ENCODE data around the gene SCN7A. TPM values are rescaled to one million over a fixed set of nuclear protein-coding genes. Genes with fewer than 3 reads are reported as not detected.
"Not testable (repeated sequence)": the region's sequence is repeated elsewhere in the genome, so short reads cannot be mapped to it uniquely, and the experiment has no call there.

Gene SCN7A
- total RNA-seq, 5 donors from 2014 or later (not counting 1 experiment from before 2014, with no cell fraction given) = 0.03 to 0.09 TPM; not detected in 3

DNA sequence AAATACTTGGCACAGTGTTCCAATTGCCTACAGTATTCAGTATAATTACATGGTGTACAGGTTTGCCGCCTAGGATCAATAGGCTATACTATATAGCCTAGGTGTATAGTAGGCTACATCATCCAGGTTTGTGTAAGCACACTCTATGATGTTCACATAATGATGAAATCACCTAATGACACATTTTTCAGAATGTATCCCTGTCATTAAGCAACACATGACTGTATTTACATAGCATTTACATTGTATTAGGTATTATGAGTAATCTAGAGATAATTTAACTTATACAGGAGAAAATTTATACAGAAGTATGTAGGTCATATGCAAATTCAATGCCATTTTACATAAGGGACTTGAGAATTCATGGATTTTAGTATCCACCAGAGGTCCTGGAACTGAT, 35.4 kb downstream of the SCN7A start:
- peaks cover 0 to 7% (median 6%) of the 10 kb centered on the region in 3 donors for H3K9me3 Mint-ChIP-seq
- DNase-seq (no peak), ATAC-seq (replicated peaks in 1 of 4) (no peak)
- Histone ChIP-seq H3K27ac (ENCODE audit: low read length) (no peak overlapping the region), H3K36me3 (ENCODE audit: control insufficient read depth in 2 of 2, extremely low read depth in 1 of 2, insufficient read depth in 1 of 2, low read length in 1 of 2) (no peaks in the 10 kb centered on the region), H3K4me3 (ENCODE audit: control insufficient read depth in 1 of 2, extremely low read depth in 1 of 2, low read length in 1 of 2) (no peak overlapping the region), H3K4me1 (ENCODE audit: control insufficient read depth in 1 of 2, extremely low read depth in 1 of 2, insufficient read depth in 2 of 2, low read length in 2 of 2) (no peaks in the 10 kb centered on the region), H3K27me3 (replicated peaks in 1 of 2; ENCODE audit: control insufficient read depth in 2 of 2, extremely low read depth in 1 of 2, insufficient read depth in 2 of 2, low read length in 1 of 2) (no peaks in the 10 kb centered on the region), H3K9me3 (no peaks in the 10 kb centered on the region)
- no peaks in the 10 kb centered on the region for H3K4me1 Mint-ChIP-seq
- CTCF ChIA-PET = no interaction called here
- POLR2A ChIA-PET = no interaction called here
- H3K27ac Mint-ChIP-seq = no peak overlapping the region
- no CpG with 5 or more reads among the region's 1 CpG for WGBS (ENCODE audit: insufficient coverage)
- H3K27me3 Mint-ChIP-seq = no peaks in the 10 kb centered on the region
- H3K36me3 Mint-ChIP-seq = no peaks in the 10 kb centered on the region
- H3K4me3 Mint-ChIP-seq = no peak overlapping the region

DNA sequence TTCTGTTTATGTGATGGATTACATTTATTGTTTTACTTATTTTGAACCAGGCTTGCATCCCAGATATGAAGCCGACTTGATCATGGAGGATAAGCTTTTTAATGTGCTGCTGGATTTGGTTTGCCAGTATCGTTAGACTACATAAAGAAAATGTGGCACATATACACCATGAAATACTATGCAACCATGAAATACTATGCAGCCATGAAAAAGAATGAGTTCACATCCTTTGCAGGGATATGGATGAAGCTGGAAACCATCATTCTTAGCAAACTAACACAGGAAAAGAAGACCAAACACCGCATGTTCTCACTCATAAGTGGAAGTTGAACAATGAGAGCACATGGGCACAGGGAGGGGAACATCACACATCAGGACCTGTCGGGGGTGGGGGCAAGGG, 38.2 kb downstream of the SCN7A start:
- H3K27ac ChIP-seq (ENCODE audit: low read length); H3K4me3 ChIP-seq (ENCODE audit: control insufficient read depth in 1 of 2, extremely low read depth in 1 of 2, low read length in 1 of 2); H3K4me3 Mint-ChIP-seq; H3K27me3 Mint-ChIP-seq; H3K27me3 ChIP-seq (replicated peaks in 1 of 2; ENCODE audit: control insufficient read depth in 2 of 2, extremely low read depth in 1 of 2, insufficient read depth in 2 of 2, low read length in 1 of 2); H3K36me3 ChIP-seq (ENCODE audit: control insufficient read depth in 2 of 2, extremely low read depth in 1 of 2, insufficient read depth in 1 of 2, low read length in 1 of 2); DNase-seq; H3K4me1 Mint-ChIP-seq; H3K36me3 Mint-ChIP-seq; POLR2A ChIA-PET; CTCF ChIA-PET; H3K27ac Mint-ChIP-seq; H3K9me3 ChIP-seq; H3K4me1 ChIP-seq (ENCODE audit: control insufficient read depth in 1 of 2, extremely low read depth in 1 of 2, insufficient read depth in 2 of 2, low read length in 2 of 2); ATAC-seq (replicated peaks in 1 of 4); H3K9me3 Mint-ChIP-seq: not testable (repeated sequence)
- no CpG with 5 or more reads among the region's 4 CpGs for WGBS (ENCODE audit: insufficient coverage)

DNA sequence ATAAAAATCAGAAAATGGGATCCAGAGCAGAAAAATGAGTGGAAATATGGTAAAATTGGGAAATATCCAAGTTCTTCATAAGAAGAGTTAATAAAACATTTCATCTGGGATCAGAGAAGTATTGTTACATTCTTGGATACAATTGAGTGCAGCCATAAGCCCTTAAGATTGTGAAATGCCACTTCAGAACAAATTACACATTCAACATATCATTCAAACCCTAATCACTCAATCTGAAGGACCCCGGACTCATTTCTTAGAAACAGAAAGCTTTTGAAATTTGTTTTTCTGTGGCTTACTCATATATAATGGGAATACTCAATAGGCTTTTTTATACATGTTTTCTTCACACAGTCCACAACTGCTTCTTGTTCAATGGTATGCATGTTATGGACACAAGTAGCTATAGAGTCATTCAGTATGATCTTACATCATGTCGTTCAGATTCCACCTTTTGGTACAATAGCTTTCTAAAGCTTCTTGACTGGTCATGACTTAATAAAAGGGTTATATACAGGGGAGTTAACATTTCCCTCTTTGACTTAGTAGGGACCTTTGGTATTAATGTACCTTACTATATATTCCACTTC, 39.9 kb downstream of the SCN7A start:
- WGBS (ENCODE audit: insufficient coverage) = no CpG with 5 or more reads among the region's 2 CpGs
- ChIA-PET POLR2A (no interaction called here), CTCF (no interaction called here)
- Mint-ChIP-seq H3K27ac (no peak overlapping the region), H3K27me3 (no peaks in the 10 kb centered on the region), H3K4me1 (no peaks in the 10 kb centered on the region), H3K4me3 (no peak overlapping the region), H3K9me3 (peaks cover 0 to 7% (median 0%) of the 10 kb centered on the region in 3 donors), H3K36me3 (no peaks in the 10 kb centered on the region)
- Histone ChIP-seq H3K4me1 (ENCODE audit: control insufficient read depth in 1 of 2, extremely low read depth in 1 of 2, insufficient read depth in 2 of 2, low read length in 2 of 2) (no peaks in the 10 kb centered on the region), H3K9me3 (no peaks in the 10 kb centered on the region), H3K27ac (ENCODE audit: low read length) (no peak overlapping the region), H3K36me3 (ENCODE audit: control insufficient read depth in 2 of 2, extremely low read depth in 1 of 2, insufficient read depth in 1 of 2, low read length in 1 of 2) (no peaks in the 10 kb centered on the region), H3K4me3 (ENCODE audit: control insufficient read depth in 1 of 2, extremely low read depth in 1 of 2, low read length in 1 of 2) (no peak overlapping the region), H3K27me3 (replicated peaks in 1 of 2; ENCODE audit: control insufficient read depth in 2 of 2, extremely low read depth in 1 of 2, insufficient read depth in 2 of 2, low read length in 1 of 2) (no peaks in the 10 kb centered on the region)
- ATAC-seq (replicated peaks in 1 of 4) (no peak), DNase-seq (no peak)

DNA sequence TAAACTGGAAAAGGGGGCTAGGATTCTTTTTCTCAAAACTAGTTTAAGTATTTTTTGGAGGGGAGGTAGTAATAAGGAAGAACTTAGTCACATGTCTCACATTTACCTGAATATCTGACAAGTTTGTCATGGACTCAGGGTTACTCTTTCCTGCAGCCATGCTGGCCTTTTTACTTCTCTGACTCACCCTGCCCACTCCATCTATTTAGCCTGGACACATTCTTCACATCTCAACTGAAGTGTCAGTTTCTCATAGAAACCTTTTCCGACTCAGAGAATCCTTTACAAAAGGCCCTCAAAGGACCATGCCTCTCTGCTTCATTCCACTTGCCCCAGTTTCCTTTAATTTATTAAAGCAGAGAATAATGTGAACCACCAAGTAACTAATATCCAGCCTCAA, 42.6 kb downstream of the SCN7A start:
- H3K4me1 ChIP-seq (ENCODE audit: control insufficient read depth in 1 of 2, extremely low read depth in 1 of 2, insufficient read depth in 2 of 2, low read length in 2 of 2) = no peaks in the 10 kb centered on the region
- peaks cover 0 to 7% (median 0%) of the 10 kb centered on the region in 3 donors for H3K9me3 Mint-ChIP-seq
- CTCF ChIA-PET = interaction anchor here in 1 of 2 donors (0.8 kb wide), 1 partner anchor 90 kb away, joined by 3 read pairs; no protein-coding TSS in a partner anchor
- POLR2A ChIA-PET = no interaction called here
- DNase-seq (no peak), ATAC-seq (replicated peaks in 1 of 4) (no peak)
- no peak overlapping the region for H3K27ac ChIP-seq (ENCODE audit: low read length)
- no peaks in the 10 kb centered on the region for H3K27me3 Mint-ChIP-seq
- H3K4me1 Mint-ChIP-seq = no peaks in the 10 kb centered on the region
- WGBS (ENCODE audit: insufficient coverage) = no CpG with 5 or more reads among the region's 1 CpG
- no peaks in the 10 kb centered on the region for H3K9me3 ChIP-seq
- H3K36me3 Mint-ChIP-seq = no peaks in the 10 kb centered on the region
- no peak overlapping the region for H3K27ac Mint-ChIP-seq
- H3K36me3 ChIP-seq (ENCODE audit: control insufficient read depth in 2 of 2, extremely low read depth in 1 of 2, insufficient read depth in 1 of 2, low read length in 1 of 2) = no peaks in the 10 kb centered on the region
- no peak overlapping the region for H3K4me3 Mint-ChIP-seq
- H3K4me3 ChIP-seq (ENCODE audit: control insufficient read depth in 1 of 2, extremely low read depth in 1 of 2, low read length in 1 of 2) = no peak overlapping the region
- no peaks in the 10 kb centered on the region for H3K27me3 ChIP-seq (replicated peaks in 1 of 2; ENCODE audit: control insufficient read depth in 2 of 2, extremely low read depth in 1 of 2, insufficient read depth in 2 of 2, low read length in 1 of 2)

DNA sequence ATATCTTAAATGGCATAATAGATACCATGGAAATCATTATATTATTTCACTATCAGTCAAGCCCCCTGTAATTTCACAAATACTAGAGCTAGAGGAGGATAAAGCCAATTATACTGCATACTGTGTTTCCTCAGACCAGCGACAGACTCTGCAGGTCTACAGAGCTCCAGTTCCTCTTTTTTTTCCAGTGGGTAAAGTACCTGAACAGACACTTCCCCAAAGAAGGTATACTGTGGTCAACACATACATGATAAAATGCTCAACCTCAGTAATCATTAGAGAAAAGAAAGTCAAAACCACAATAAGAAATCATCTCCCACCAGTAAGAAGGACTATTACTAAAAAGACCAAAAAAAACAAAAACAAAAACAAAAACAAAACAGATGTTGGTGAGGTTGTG, 44.6 kb downstream of the SCN7A start:
- Histone ChIP-seq H3K4me1 (ENCODE audit: control insufficient read depth in 1 of 2, extremely low read depth in 1 of 2, insufficient read depth in 2 of 2, low read length in 2 of 2) (no peaks in the 10 kb centered on the region), H3K4me3 (ENCODE audit: control insufficient read depth in 1 of 2, extremely low read depth in 1 of 2, low read length in 1 of 2) (no peak overlapping the region), H3K9me3 (no peaks in the 10 kb centered on the region), H3K27me3 (replicated peaks in 1 of 2; ENCODE audit: control insufficient read depth in 2 of 2, extremely low read depth in 1 of 2, insufficient read depth in 2 of 2, low read length in 1 of 2) (no peaks in the 10 kb centered on the region), H3K36me3 (ENCODE audit: control insufficient read depth in 2 of 2, extremely low read depth in 1 of 2, insufficient read depth in 1 of 2, low read length in 1 of 2) (no peaks in the 10 kb centered on the region), H3K27ac (ENCODE audit: low read length) (no peak overlapping the region)
- Mint-ChIP-seq H3K4me1 (no peaks in the 10 kb centered on the region), H3K27me3 (peaks cover 0 to 2% of the 10 kb centered on the region in 2 donors), H3K4me3 (no peak overlapping the region), H3K27ac (no peak overlapping the region), H3K36me3 (no peaks in the 10 kb centered on the region), H3K9me3 (no peaks in the 10 kb centered on the region)
- ATAC-seq (replicated peaks in 1 of 4) (no peak), DNase-seq (no peak)
- CTCF ChIA-PET = no interaction called here
- no CpG with 5 or more reads among the region's 1 CpG for WGBS (ENCODE audit: insufficient coverage)
- POLR2A ChIA-PET = no interaction called here

DNA sequence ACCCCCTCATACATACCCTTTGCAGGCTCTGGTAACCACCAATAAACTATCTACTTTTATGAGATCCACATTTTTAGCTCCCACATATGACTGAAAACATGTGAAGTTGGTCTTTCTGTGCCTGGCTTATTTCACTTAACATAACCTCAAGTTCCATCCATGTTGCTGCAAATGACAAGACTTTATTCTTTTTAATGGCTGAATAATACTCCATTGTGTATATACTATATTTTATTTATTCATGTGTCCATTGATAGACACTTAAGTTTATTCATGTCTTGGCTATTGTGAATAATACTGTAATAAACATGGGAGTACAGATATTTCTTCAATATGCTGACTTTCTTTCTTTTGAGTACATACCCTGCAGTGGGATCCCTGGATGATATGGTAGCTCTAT, 45.9 kb downstream of the SCN7A start:
- Mint-ChIP-seq H3K27ac (no peak overlapping the region), H3K4me1 (no peaks in the 10 kb centered on the region), H3K27me3 (peaks cover 0 to 4% of the 10 kb centered on the region in 2 donors), H3K4me3 (no peak overlapping the region), H3K36me3 (no peaks in the 10 kb centered on the region), H3K9me3 (peaks cover 0 to 3% (median 0%) of the 10 kb centered on the region in 3 donors)
- Histone ChIP-seq H3K36me3 (ENCODE audit: control insufficient read depth in 2 of 2, extremely low read depth in 1 of 2, insufficient read depth in 1 of 2, low read length in 1 of 2) (no peaks in the 10 kb centered on the region), H3K9me3 (no peaks in the 10 kb centered on the region), H3K4me1 (ENCODE audit: control insufficient read depth in 1 of 2, extremely low read depth in 1 of 2, insufficient read depth in 2 of 2, low read length in 2 of 2) (no peaks in the 10 kb centered on the region), H3K27me3 (replicated peaks in 1 of 2; ENCODE audit: control insufficient read depth in 2 of 2, extremely low read depth in 1 of 2, insufficient read depth in 2 of 2, low read length in 1 of 2) (no peaks in the 10 kb centered on the region), H3K4me3 (ENCODE audit: control insufficient read depth in 1 of 2, extremely low read depth in 1 of 2, low read length in 1 of 2) (no peak overlapping the region), H3K27ac (ENCODE audit: low read length) (no peak overlapping the region)
- no peak for DNase-seq
- ChIA-PET POLR2A (no interaction called here), CTCF (no interaction called here)
- no peak for ATAC-seq (replicated peaks in 1 of 4)

DNA sequence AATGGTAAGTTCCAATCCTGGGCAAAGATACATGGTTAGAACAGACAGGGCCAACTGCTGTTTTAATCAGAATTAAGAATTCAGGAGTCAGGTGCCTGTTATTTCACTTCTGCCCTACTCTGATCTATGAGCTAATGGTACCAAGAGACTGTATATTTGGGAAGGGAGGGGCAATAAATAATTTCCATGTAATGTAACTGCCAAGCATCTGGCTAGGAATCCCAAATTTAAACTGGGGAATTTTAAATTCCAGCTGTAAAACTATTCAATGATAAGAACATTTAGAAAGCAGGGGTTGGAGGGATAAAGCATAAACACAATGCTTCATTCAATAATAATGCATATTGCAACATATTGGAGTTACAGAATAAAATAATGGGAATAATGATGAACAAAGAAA, 49.7 kb downstream of the SCN7A start:
- DNase-seq = no peak
- no peaks in the 10 kb centered on the region for H3K36me3 ChIP-seq (ENCODE audit: control insufficient read depth in 2 of 2, extremely low read depth in 1 of 2, insufficient read depth in 1 of 2, low read length in 1 of 2)
- H3K27ac Mint-ChIP-seq = no peak overlapping the region
- ChIA-PET CTCF (no interaction called here), POLR2A (no interaction called here)
- peaks cover 0 to 3% (median 3%) of the 10 kb centered on the region in 3 donors for H3K9me3 Mint-ChIP-seq
- H3K27me3 ChIP-seq (replicated peaks in 1 of 2; ENCODE audit: control insufficient read depth in 2 of 2, extremely low read depth in 1 of 2, insufficient read depth in 2 of 2, low read length in 1 of 2) = no peaks in the 10 kb centered on the region
- H3K27me3 Mint-ChIP-seq = peaks cover 0 to 4% of the 10 kb centered on the region in 2 donors
- no peak for ATAC-seq (replicated peaks in 1 of 4)
- H3K4me3 Mint-ChIP-seq = no peak overlapping the region
- H3K4me1 Mint-ChIP-seq = no peaks in the 10 kb centered on the region
- H3K4me1 ChIP-seq (ENCODE audit: control insufficient read depth in 1 of 2, extremely low read depth in 1 of 2, insufficient read depth in 2 of 2, low read length in 2 of 2) = no peaks in the 10 kb centered on the region
- H3K9me3 ChIP-seq = no peaks in the 10 kb centered on the region
- H3K4me3 ChIP-seq (ENCODE audit: control insufficient read depth in 1 of 2, extremely low read depth in 1 of 2, low read length in 1 of 2) = no peak overlapping the region
- no peak overlapping the region for H3K27ac ChIP-seq (ENCODE audit: low read length)
- no peaks in the 10 kb centered on the region for H3K36me3 Mint-ChIP-seq

Data from T-cell (primary cell).